SK-MEL-5 (cell line): Measurements from ENCODE around the gene CCN6. TPM values are rescaled to one million over a fixed set of nuclear protein-coding genes. Genes with fewer than 3 reads are reported as not detected.

Experiments
- DNase-seq: peaks from one replicate; pipeline ENCODE4 v3.0.0-alpha.2; 2016; ENCODE audit warnings: low read depth, low spot score
- in situ Hi-C: cut with HindIII; loops from 2 replicates; pipeline ENCODE4 v1.10.0; 2016; ENCODE audit warnings: low sequenced_read_pairs, high pct_unique_total_duplicates, low pct_unique_long_range_greater_than_20kb
- polyA plus RNA-seq, 2 experiments: library from polyadenylated mRNA; depleted of rRNA; stranded (reverse); fragments of >200 nt; gene quantifications; 2 replicates each; pipeline ENCODE4 v1.2.3, GENCODE V29; 2015
- total RNA-seq: library from RNA; depleted of rRNA; stranded (reverse); fragments of >200 nt; shearing (Covaris generic); gene quantifications from 2 replicates; pipeline ENCODE4 v1.2.3, GENCODE V29; 2014; rRNA removed

Gene CCN6
- not detected in 2 replicates for total RNA-seq
- polyA plus RNA-seq (2015; cell fraction: cytosol; rRNA removed): not detected in 2 replicates
- 0.31 TPM in 1 of 2 replicates, not detected in the other for polyA plus RNA-seq (2015; cell fraction: nucleus; rRNA removed)

- no peak for DNase-seq
- in situ Hi-C loops: no loop called here
Observed at GRCh38 chr6:112054001-112054400, at the start of gene CCN6. Gene CCN6, plus strand, starts transcription at chr6:112054104. Its CDS starts 254 bp downstream, at chr6:112054358.

- in situ Hi-C loops: no loop called here
- DNase-seq: no peak
Observed at GRCh38 chr6:112004201-112005012, 49.5 kb upstream of the CCN6 start.

- in situ Hi-C loops: no loop called here
Observed at GRCh38 chr6:112005013-112005371, 48.9 kb upstream of the CCN6 start.

GRCh38 chr6:112007254-112007653 is 46.6 kb upstream of the CCN6 start:
- in situ Hi-C loops: no loop called here

More at GRCh38 chr6:112005013-112005371, 48.9 kb upstream of the CCN6 start:
- no peak for DNase-seq

GRCh38 chr6:112007805-112008204 is 46.1 kb upstream of the CCN6 start:
- DNase-seq: no peak
- in situ Hi-C loops: no loop called here

More at GRCh38 chr6:112007254-112007653, 46.6 kb upstream of the CCN6 start:
- no peak for DNase-seq

- in situ Hi-C loops: no loop called here
- DNase-seq: no peak
Observed at GRCh38 chr6:112008482-112008881, 45.4 kb upstream of the CCN6 start.

- DNase-seq: peak; percentile 65
- in situ Hi-C loops: no loop called here
Observed at GRCh38 chr6:112010328-112010727, 43.6 kb upstream of the CCN6 start.

GRCh38 chr6:112013051-112013450 is 40.9 kb upstream of the CCN6 start:
- in situ Hi-C loops: no loop called here

GRCh38 chr6:112014483-112014882 is 39.4 kb upstream of the CCN6 start:
- in situ Hi-C loops: no loop called here
- DNase-seq: no peak

More at GRCh38 chr6:112013051-112013450, 40.9 kb upstream of the CCN6 start:
- DNase-seq: no peak

GRCh38 chr6:112015725-112016124 is 38.2 kb upstream of the CCN6 start:
- DNase-seq: no peak
- in situ Hi-C loops: no loop called here

GRCh38 chr6:112016320-112016719 is 37.6 kb upstream of the CCN6 start:
- DNase-seq: no peak
- in situ Hi-C loops: no loop called here

- no peak for DNase-seq
- in situ Hi-C loops: no loop called here
Observed at GRCh38 chr6:112017169-112017568, 36.7 kb upstream of the CCN6 start.

- DNase-seq: no peak
- in situ Hi-C loops: no loop called here
Observed at GRCh38 chr6:112017760-112018537, 36.0 kb upstream of the CCN6 start.

- in situ Hi-C loops: no loop called here
- peak; percentile 91 for DNase-seq
Observed at GRCh38 chr6:112018619-112019416, 35.1 kb upstream of the CCN6 start.

- no peak for DNase-seq
- in situ Hi-C loops: no loop called here
Observed at GRCh38 chr6:112019589-112019988, 34.3 kb upstream of the CCN6 start.

- DNase-seq: no peak
- in situ Hi-C loops: no loop called here
Observed at GRCh38 chr6:112021691-112022310, 32.1 kb upstream of the CCN6 start.

- no peak for DNase-seq
- in situ Hi-C loops: no loop called here
Observed at GRCh38 chr6:112022749-112023148, 31.2 kb upstream of the CCN6 start.
